Measurements from ENCODE around the gene CXCL8. TPM values are rescaled to one million over a fixed set of nuclear protein-coding genes. Genes with fewer than 3 reads are reported as not detected.
A peak's percentile ranks its signal among the peaks of the same experiment; 100 is the strongest.
"Not testable (repeated sequence)": the region's sequence is repeated elsewhere in the genome, so short reads cannot be mapped to it uniquely, and the experiment has no call there.

CXCL8 gene
- total and polyA plus RNA-seq, 4 donors: 1.1 to 15.7 (median 1.9) TPM

DNA sequence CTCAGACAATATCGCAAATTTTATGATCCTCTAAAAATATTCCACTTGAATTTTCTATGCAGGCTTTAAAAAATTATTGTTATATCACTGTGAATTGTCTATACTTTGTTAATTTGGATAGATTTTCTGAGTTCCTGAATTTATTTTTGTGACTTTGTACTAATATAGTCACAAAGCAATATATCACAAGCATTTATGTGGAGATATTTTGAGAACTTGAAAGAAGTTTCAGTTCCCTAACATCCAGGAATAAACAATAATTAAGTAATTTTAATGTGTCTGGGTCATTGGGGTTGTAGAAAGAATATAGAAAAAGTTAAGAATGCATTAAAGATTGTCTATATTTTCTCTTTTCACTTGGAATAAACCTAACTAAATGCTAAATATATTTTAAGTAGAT is 32.0 kb downstream of the CXCL8 start:
- no CpG with 5 or more reads among the region's 1 CpG for WGBS (ENCODE audit: insufficient coverage)
- H3K27ac ChIP-seq (ENCODE audit: low read depth, low read length): no peak overlapping the region
- no peak for DNase-seq (ENCODE audit: low read depth in 4 of 6, low spot score in 6 of 6)

DNA sequence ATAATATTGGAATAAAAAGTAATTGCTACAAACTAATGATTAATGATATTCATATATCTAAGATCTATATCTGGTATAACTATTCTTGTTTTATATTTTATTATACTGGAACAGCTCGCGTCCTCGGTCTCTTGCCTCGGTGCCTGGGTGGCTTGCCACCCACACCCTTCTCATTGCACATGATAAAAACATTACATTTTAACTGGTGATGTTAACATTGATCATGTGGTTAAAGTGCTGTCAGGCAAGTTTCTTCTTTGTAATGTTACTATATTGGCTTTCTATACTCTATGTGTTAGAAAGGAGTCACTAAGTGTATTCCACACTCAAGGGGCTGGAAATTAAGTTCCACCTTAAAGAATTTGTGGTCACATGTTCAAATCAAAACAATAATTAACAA is 34.0 kb downstream of the CXCL8 start:
- H3K27me3 ChIP-seq (ENCODE audit: control insufficient read depth, insufficient read depth, low read length); DNase-seq (ENCODE audit: low read depth in 4 of 6, low spot score in 6 of 6); H3K4me3 ChIP-seq (ENCODE audit: low read depth, low read length); H3K36me3 ChIP-seq (ENCODE audit: control insufficient read depth, insufficient read depth, low read length); H3K9me3 ChIP-seq (ENCODE audit: control insufficient read depth, insufficient read depth, low read length); H3K27ac ChIP-seq (ENCODE audit: low read depth, low read length); H3K4me1 ChIP-seq (ENCODE audit: control insufficient read depth, insufficient read depth, low read length): not testable (repeated sequence)
- no CpG with 5 or more reads among the region's 4 CpGs for WGBS (ENCODE audit: insufficient coverage)

More for the DNA sequence above, 32.0 kb downstream of the CXCL8 start:
- H3K27me3 ChIP-seq (ENCODE audit: control insufficient read depth, insufficient read depth, low read length): no peaks in the 10 kb centered on the region
- H3K9me3 ChIP-seq (ENCODE audit: control insufficient read depth, insufficient read depth, low read length): no peaks in the 10 kb centered on the region
- H3K4me1 ChIP-seq (ENCODE audit: control insufficient read depth, insufficient read depth, low read length): no peaks in the 10 kb centered on the region
- H3K36me3 ChIP-seq (ENCODE audit: control insufficient read depth, insufficient read depth, low read length): no peaks in the 10 kb centered on the region
- no peak overlapping the region for H3K4me3 ChIP-seq (ENCODE audit: low read depth, low read length)

DNA sequence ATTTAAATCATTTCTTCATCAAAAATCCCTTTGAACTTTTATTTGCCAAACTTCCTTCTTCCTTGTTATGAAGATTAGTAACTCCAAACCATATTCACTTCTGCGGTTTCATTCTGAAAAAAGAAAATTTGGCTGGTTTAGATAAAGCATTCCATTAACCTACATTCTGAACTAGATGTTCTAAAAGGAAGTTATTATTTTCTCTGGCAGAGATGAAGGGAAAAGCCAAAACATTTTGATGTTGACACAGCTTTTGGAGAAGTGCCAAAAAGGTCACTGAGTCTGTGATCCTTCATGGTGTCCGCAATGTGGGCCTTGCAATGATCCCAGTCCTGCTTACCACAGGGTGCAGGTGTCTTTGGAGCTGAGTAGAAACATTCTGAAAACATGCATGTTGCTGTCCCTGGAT is 36.0 kb downstream of the CXCL8 start:
- Histone ChIP-seq H3K9me3 (ENCODE audit: control insufficient read depth, insufficient read depth, low read length) (no peaks in the 10 kb centered on the region), H3K27ac (ENCODE audit: low read depth, low read length) (peak overlapping the region; percentile 2), H3K27me3 (ENCODE audit: control insufficient read depth, insufficient read depth, low read length) (no peaks in the 10 kb centered on the region), H3K36me3 (ENCODE audit: control insufficient read depth, insufficient read depth, low read length) (no peaks in the 10 kb centered on the region), H3K4me3 (ENCODE audit: low read depth, low read length) (no peak overlapping the region), H3K4me1 (ENCODE audit: control insufficient read depth, insufficient read depth, low read length) (no peaks in the 10 kb centered on the region)
- DNase-seq (ENCODE audit: low read depth in 4 of 6, low spot score in 6 of 6): peak in 5 of 6 donors; percentile 4 to 82 (median 22)
- 78% methylated on average over 1 of the region's 2 CpGs for WGBS (ENCODE audit: insufficient coverage)

DNA sequence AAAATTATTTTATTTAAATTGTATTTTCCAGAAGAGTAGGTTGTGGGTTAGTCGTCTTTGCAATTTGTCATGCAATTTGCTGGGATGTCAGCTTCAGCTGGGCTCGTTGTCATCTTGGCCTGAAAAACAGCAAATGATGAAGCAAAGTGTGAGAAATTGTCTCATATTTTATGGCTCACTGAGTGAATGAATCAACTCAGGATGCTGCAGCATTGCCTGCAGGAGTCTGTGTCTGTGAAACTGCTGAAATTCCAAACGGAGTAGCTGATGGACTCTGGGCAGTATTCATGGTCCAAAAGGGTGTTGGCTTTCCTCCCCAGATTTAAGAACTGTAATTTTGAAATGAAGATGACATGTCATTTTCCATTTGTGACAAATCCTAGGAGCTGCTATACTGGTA is 37.2 kb downstream of the CXCL8 start:
- Histone ChIP-seq H3K27ac (ENCODE audit: low read depth, low read length) (no peak overlapping the region), H3K4me3 (ENCODE audit: low read depth, low read length) (no peak overlapping the region), H3K36me3 (ENCODE audit: control insufficient read depth, insufficient read depth, low read length) (no peaks in the 10 kb centered on the region), H3K9me3 (ENCODE audit: control insufficient read depth, insufficient read depth, low read length) (no peaks in the 10 kb centered on the region), H3K4me1 (ENCODE audit: control insufficient read depth, insufficient read depth, low read length) (no peaks in the 10 kb centered on the region), H3K27me3 (ENCODE audit: control insufficient read depth, insufficient read depth, low read length) (no peaks in the 10 kb centered on the region)
- 43% methylated on average over 3 of the region's 3 CpGs for WGBS (ENCODE audit: insufficient coverage)
- DNase-seq (ENCODE audit: low read depth in 4 of 6, low spot score in 6 of 6): peak in 3 of 6 donors; percentile 4 to 71 (median 23)

DNA sequence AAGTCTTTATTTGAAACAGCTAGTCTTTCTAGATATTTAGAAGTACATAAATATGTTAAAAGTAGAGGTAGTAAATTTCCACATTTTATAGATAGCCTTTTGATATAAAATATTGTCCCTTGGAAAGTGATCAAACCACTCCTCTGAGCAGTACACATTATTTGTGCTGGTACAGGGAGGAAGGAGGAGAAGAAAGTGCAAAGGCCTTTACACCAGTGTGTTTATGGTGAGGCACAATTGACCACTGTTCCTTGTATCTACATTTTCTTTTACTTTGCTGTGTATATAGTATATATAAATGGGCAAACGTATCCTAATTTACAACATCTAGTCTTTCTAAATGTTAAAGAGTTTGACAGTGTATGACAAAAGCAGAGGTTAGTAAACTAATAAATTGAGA is 39.9 kb downstream of the CXCL8 start:
- Histone ChIP-seq H3K36me3 (ENCODE audit: control insufficient read depth, insufficient read depth, low read length) (no peaks in the 10 kb centered on the region), H3K4me1 (ENCODE audit: control insufficient read depth, insufficient read depth, low read length) (no peaks in the 10 kb centered on the region), H3K27ac (ENCODE audit: low read depth, low read length) (no peak overlapping the region), H3K9me3 (ENCODE audit: control insufficient read depth, insufficient read depth, low read length) (no peaks in the 10 kb centered on the region), H3K27me3 (ENCODE audit: control insufficient read depth, insufficient read depth, low read length) (no peaks in the 10 kb centered on the region), H3K4me3 (ENCODE audit: low read depth, low read length) (no peak overlapping the region)
- WGBS (ENCODE audit: insufficient coverage): no CpG with 5 or more reads among the region's 1 CpG
- no peak for DNase-seq (ENCODE audit: low read depth in 4 of 6, low spot score in 6 of 6)

DNA sequence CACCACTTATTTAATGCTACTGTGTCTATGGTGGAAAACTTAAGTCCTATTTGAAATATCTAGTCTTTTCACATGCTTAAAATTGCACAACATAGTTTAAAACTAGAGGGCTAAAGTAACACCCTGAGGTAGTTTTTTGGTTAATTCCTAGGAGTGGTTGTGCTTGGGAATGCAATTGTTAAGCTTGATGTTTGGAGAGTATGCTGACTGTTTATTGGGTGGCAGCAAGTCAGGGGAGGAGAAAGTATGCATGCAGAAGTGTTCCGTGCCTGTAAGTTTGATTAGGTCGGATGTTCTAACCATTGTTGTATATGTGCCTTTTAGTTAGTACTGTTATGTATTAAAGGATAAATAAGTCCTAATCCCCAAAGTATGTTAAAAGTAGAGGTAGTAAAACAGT is 40.5 kb downstream of the CXCL8 start:
- H3K4me3 ChIP-seq (ENCODE audit: low read depth, low read length): no peak overlapping the region
- WGBS (ENCODE audit: insufficient coverage): no CpG with 5 or more reads among the region's 2 CpGs
- no peaks in the 10 kb centered on the region for H3K27me3 ChIP-seq (ENCODE audit: control insufficient read depth, insufficient read depth, low read length)
- no peaks in the 10 kb centered on the region for H3K9me3 ChIP-seq (ENCODE audit: control insufficient read depth, insufficient read depth, low read length)
- DNase-seq (ENCODE audit: low read depth in 4 of 6, low spot score in 6 of 6): no peak
- no peaks in the 10 kb centered on the region for H3K36me3 ChIP-seq (ENCODE audit: control insufficient read depth, insufficient read depth, low read length)
- no peaks in the 10 kb centered on the region for H3K4me1 ChIP-seq (ENCODE audit: control insufficient read depth, insufficient read depth, low read length)
- no peak overlapping the region for H3K27ac ChIP-seq (ENCODE audit: low read depth, low read length)

DNA sequence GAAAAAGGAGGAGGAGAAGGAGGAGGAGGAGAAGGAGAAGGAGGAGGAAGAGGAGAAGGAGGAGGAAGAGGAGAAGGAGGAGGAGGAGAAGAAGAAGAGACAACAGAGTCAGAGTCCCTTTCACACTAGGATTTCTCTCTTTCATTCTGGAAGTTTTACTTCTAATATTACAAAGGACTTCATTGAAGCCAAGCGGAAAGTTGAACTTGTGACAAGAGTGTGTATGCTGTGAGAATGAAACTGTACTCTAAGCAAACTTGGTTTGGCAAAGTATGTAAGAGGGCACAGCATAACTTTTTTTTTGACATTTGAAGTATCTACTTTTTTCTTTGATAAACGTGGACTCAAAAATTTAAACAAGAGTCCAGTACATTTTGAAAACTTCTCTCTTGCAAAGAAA is 48.0 kb downstream of the CXCL8 start:
- Histone ChIP-seq H3K27ac (ENCODE audit: low read depth, low read length) (no peak overlapping the region), H3K4me3 (ENCODE audit: low read depth, low read length) (no peak overlapping the region), H3K27me3 (ENCODE audit: control insufficient read depth, insufficient read depth, low read length) (no peaks in the 10 kb centered on the region), H3K36me3 (ENCODE audit: control insufficient read depth, insufficient read depth, low read length) (no peaks in the 10 kb centered on the region), H3K9me3 (ENCODE audit: control insufficient read depth, insufficient read depth, low read length) (no peaks in the 10 kb centered on the region), H3K4me1 (ENCODE audit: control insufficient read depth, insufficient read depth, low read length) (no peaks in the 10 kb centered on the region)
- no CpG with 5 or more reads among the region's 2 CpGs for WGBS (ENCODE audit: insufficient coverage)
- DNase-seq (ENCODE audit: low read depth in 4 of 6, low spot score in 6 of 6): no peak

Other genes starting within 250 kb of the CXCL8 start
- under 1 TPM; 0.28 to 0.89 TPM for gene RASSF6, start 120.1 kb upstream of the CXCL8 start, total RNA-seq
- under 1 TPM; 0.30 to 0.35 TPM for gene RASSF6, start 120.1 kb upstream of the CXCL8 start, polyA plus RNA-seq (ENCODE audit: insufficient read length in 2 of 2)
- gene CXCL6, start 96.1 kb downstream of the CXCL8 start, total RNA-seq: 1 to 10 TPM in 1 of 2 donors, under 1 TPM in 1; 0.79 to 2.9 TPM
- 1 to 10 TPM; 1.4 to 1.5 TPM for gene CXCL6, start 96.1 kb downstream of the CXCL8 start, polyA plus RNA-seq (ENCODE audit: insufficient read length in 2 of 2)
- 1 to 10 TPM in 1 of 2 donors, under 1 TPM in 1; 0.89 to 4.2 TPM for gene PF4V1, start 112.7 kb downstream of the CXCL8 start, total RNA-seq
- 1 to 10 TPM in 1 of 2 donors, not detected in 1; 1.3 TPM for gene PF4V1, start 112.7 kb downstream of the CXCL8 start, polyA plus RNA-seq (ENCODE audit: insufficient read length in 2 of 2)
- gene CXCL1, start 128.8 kb downstream of the CXCL8 start, total RNA-seq: 1 to 10 TPM; 1.9 to 4.8 TPM
- gene CXCL1, start 128.8 kb downstream of the CXCL8 start, polyA plus RNA-seq (ENCODE audit: insufficient read length in 2 of 2): 1 to 10 TPM; 1.2 to 1.4 TPM
- 1 to 10 TPM; 1.8 to 2.1 TPM for gene PF4, start 241.5 kb downstream of the CXCL8 start, total RNA-seq
- gene PF4, start 241.5 kb downstream of the CXCL8 start, polyA plus RNA-seq (ENCODE audit: insufficient read length in 2 of 2): 1 to 10 TPM; 1.1 to 2.3 TPM
- gene PPBP, start 247.6 kb downstream of the CXCL8 start, total RNA-seq: 10 to 100 TPM in 1 of 2 donors, 1 to 10 TPM in 1; 8.6 to 17.8 TPM
- 1 to 10 TPM; 2.6 to 3.9 TPM for gene PPBP, start 247.6 kb downstream of the CXCL8 start, polyA plus RNA-seq (ENCODE audit: insufficient read length in 2 of 2)